Transverse colon (tissue), 4 donors: ENCODE measurements around the gene FOLH1. TPM values are rescaled to one million over a fixed set of nuclear protein-coding genes. Genes with fewer than 3 reads are reported as not detected.
"Not testable (repeated sequence)": the region's sequence is repeated elsewhere in the genome, so short reads cannot be mapped to it uniquely, and the experiment has no call there.

Experiments
- DNase-seq: peaks from one replicate; pipeline ENCODE4 v3.0.0-alpha.2; 2019
- H3K27ac ChIP-seq, 4 donors: fragments of 200-600 bp; sonication (generic); 2 replicates each; pipeline ENCODE4 v1.5.1; 2016 to 2018; ENCODE audit warnings: inconsistent platforms in 4 of 4
- H3K27me3 ChIP-seq: fragments of 200-600 bp; sonication (generic); 2 replicates; pipeline ENCODE4 v1.5.1; 2017; ENCODE audit warnings: inconsistent platforms
- H3K36me3 ChIP-seq, 4 donors: fragments of 200-600 bp; sonication (generic); 2 replicates each; pipeline ENCODE4 v1.5.1; 2017 to 2019; ENCODE audit warnings: inconsistent platforms in 4 of 4
- H3K4me1 ChIP-seq, 4 donors: fragments of 200-600 bp; sonication (generic); 2 replicates each; pipeline ENCODE4 v1.5.1; 2017 to 2020; ENCODE audit warnings: inconsistent platforms in 4 of 4
- H3K4me3 ChIP-seq, 4 donors: fragments of 200-600 bp; sonication (generic); 1 replicate in 1 of 4; 2 replicates in 3 of 4; pipeline versions ENCODE4 v1.5.1 to v1.6.1; 2017 to 2019; ENCODE audit warnings: inconsistent platforms in 4 of 4
- H3K9me3 ChIP-seq, 2 donors: fragments of 200-600 bp; sonication (generic); 2 replicates each; pipeline ENCODE4 v1.5.1; 2017 to 2019; ENCODE audit warnings: inconsistent platforms in 2 of 2
- EP300 ChIP-seq: sonication (generic); formaldehyde crosslinking; IDR thresholded peaks from one replicate; pipeline ENCODE4 v1.6.1; 2017; ENCODE audit warnings: antibody characterized with exemption, low read depth
- POLR2A ChIP-seq: fragments of 450-650 bp; IDR thresholded peaks from one replicate; pipeline ENCODE4 v1.6.1; 2016; ENCODE audit warnings: antibody characterized with exemption, mild to moderate bottlenecking, moderate library complexity
- POLR2AphosphoS5 ChIP-seq, 3 donors: sonication (generic); formaldehyde crosslinking; IDR thresholded peaks; one replicate each; pipeline ENCODE4 v1.6.1; 2016; ENCODE audit warnings: antibody characterized with exemption in 3 of 3
- WGBS, 2 donors: methylation state at CpG; one replicate each; pipeline ENCODE4 v1.1.5; 2018; ENCODE audit warnings: low coverage in 1 of 2; 5-methylcytosine and 5-hydroxymethylcytosine counted together
- in situ Hi-C, 4 donors: fragments of 200-750 bp; cut with MboI; loops; one replicate each; pipeline versions ENCODE4 v1.15.0 to v1.15.1; 2017; ENCODE audit warnings: low sequenced_read_pairs in 3 of 4, low pct_ligation_motif_present in 1 of 4, low pct_unique_long_range_greater_than_20kb in 1 of 4
- intact Hi-C: fragments of 100-400 bp; cut with DNase I; formaldehyde crosslinking; loops from one replicate; pipeline ENCODE4 v1.15.1; 2023; ENCODE audit warnings: low total_unique reads
- total RNA-seq, 4 donors: library from RNA; depleted of rRNA; stranded (reverse); fragments of >200 nt; gene quantifications; one replicate each; pipeline ENCODE4 v1.1.0, GENCODE V29; 2016
- TF ChIP-seq, protein P1 (sequence below), 5 experiments: fragments of 200-600 bp in 3 of 5; fragments of 450-650 bp in 2 of 5; sonication (generic) in 3 of 5; IDR thresholded peaks; 1 replicate in 2 of 5; 2 replicates in 3 of 5; pipeline ENCODE4 v1.5.1; 2016 to 2017; ENCODE audit warnings: antibody characterized with exemption in 5 of 5, inconsistent platforms in 3 of 5, mild to moderate bottlenecking in 2 of 5, moderate library complexity in 1 of 5

FOLH1 gene
- total RNA-seq, 4 donors from 2014 or later: 0.14 TPM; not detected in 3

DNA sequence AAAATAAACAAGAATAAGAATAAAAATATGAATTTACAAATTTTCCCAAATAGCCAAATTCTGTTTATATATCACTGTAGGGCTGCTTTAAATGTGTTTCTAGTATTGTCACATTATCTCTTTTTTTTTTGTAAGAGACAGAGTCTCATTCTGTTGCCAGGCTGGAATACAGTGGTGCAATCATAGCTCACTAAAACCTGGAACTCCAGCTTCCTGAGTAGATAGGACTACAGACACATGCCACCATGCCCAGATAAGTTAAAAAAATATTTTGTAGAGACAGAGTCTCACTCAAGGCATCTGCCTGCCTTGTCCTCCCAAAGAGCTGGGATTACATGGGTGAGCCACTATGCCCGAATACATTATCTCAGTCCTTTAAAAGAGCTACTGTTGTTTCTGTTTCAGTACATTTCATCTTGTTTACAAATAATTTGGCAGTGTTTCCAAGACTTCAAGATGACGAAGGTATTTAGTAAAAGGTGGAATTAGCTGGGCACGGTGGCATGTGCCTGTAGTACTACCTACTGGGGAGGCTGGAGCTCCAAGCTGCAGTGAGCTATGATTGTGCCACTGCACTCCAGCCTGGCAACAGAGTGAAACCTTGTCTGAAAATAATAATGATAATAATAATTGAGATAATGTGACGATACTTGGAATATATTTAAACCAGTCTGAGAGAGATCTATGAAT is 6.0 kb downstream of the FOLH1 start:
- no peaks in the 10 kb centered on the region for H3K4me1 ChIP-seq
- H3K4me3 ChIP-seq: no peak overlapping the region
- DNase-seq: no peak
- in situ Hi-C loops: no loop called here
- intact Hi-C loops: no loop called here
- H3K9me3 ChIP-seq: no peaks in the 10 kb centered on the region
- TF ChIP-seq, protein P1, sequence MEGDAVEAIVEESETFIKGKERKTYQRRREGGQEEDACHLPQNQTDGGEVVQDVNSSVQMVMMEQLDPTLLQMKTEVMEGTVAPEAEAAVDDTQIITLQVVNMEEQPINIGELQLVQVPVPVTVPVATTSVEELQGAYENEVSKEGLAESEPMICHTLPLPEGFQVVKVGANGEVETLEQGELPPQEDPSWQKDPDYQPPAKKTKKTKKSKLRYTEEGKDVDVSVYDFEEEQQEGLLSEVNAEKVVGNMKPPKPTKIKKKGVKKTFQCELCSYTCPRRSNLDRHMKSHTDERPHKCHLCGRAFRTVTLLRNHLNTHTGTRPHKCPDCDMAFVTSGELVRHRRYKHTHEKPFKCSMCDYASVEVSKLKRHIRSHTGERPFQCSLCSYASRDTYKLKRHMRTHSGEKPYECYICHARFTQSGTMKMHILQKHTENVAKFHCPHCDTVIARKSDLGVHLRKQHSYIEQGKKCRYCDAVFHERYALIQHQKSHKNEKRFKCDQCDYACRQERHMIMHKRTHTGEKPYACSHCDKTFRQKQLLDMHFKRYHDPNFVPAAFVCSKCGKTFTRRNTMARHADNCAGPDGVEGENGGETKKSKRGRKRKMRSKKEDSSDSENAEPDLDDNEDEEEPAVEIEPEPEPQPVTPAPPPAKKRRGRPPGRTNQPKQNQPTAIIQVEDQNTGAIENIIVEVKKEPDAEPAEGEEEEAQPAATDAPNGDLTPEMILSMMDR (IDR thresholded peaks at IDR 0.05): no peak
- TF ChIP-seq POLR2A (no peak), POLR2AphosphoS5 (IDR thresholded peaks at IDR 0.05) (no peak), EP300 (no peak)
- peaks cover 52% of the 10 kb centered on the region for H3K27me3 ChIP-seq
- no peaks in the 10 kb centered on the region for H3K36me3 ChIP-seq
- 45 to 57% methylated on average over 3 to 4 of the region's 4 CpGs for WGBS, 2 donors
- H3K27ac ChIP-seq: no peak overlapping the region

DNA sequence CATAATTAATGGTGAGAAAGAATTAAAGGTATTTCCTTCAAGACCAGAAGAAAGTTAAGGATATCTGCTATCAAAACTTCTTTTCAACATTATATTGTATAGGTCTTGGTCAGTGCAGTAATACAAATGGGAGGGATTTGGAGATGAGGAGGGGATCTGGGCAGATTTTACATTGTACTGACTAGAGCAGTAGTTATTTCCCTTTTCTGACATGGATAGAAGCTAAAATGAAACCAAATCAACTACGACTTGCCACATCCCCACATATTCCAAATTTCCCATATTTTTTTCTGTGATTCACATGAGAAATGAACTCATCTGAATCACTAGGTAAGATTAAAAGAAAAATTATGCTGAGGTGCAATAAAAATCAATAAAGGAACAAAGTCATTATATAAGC is 11.6 kb downstream of the FOLH1 start:
- H3K4me3 ChIP-seq, DNase-seq, H3K27ac ChIP-seq, H3K9me3 ChIP-seq, intact Hi-C loops, H3K36me3 ChIP-seq, in situ Hi-C loops: not testable (repeated sequence)
- Histone ChIP-seq H3K27me3 (peaks cover 52% of the 10 kb centered on the region), H3K4me1 (peaks cover 0 to 12% (median 4%) of the 10 kb centered on the region in 4 donors)
- WGBS, 2 donors: 52 to 67% methylated on average over 1 of the region's 1 CpG

DNA sequence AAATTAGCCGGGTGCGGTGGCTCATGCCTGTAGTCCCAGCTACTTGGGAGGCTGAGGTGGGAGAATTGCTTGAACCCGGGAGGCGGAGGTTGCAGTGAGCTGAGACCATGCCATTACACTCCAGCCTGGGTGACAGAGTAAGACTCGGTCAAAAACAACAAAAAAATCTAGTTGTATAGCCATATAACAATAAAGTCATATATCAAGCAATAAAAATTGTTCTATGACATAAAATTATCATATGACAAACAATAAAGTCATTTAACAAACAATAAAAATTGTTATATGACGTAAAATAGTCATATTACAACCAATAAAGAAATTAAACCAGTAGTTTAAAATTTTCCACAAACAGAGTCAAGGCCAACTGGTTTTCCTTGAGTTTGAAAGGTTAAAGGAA is 12.4 kb downstream of the FOLH1 start:
- in situ Hi-C loops, H3K36me3 ChIP-seq, H3K27ac ChIP-seq, H3K9me3 ChIP-seq, DNase-seq, H3K4me3 ChIP-seq, intact Hi-C loops: not testable (repeated sequence)
- Histone ChIP-seq H3K4me1 (peaks cover 0 to 12% (median 4%) of the 10 kb centered on the region in 4 donors), H3K27me3 (peaks cover 56% of the 10 kb centered on the region)
- WGBS, 2 donors: 42 to 59% methylated on average over 2 to 6 of the region's 6 CpGs

DNA sequence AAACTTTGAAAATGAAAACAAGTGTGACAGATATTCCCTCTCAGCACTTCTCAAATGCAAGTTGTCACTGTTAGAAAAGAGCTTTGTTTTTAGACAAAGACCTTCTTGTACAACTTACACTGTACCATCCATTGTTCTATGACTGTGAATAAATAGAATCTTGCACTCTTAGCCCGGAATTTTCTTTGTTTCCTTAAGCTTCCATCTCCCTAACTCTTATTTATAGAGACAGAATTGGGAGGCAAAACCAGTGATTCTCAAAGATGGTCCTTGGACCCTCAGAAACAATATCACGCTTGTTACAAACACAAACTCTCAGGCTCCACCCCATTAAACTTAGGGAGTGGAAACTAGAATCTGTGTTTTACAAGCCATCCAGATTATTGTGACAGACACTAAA is 18.1 kb downstream of the FOLH1 start:
- in situ Hi-C loops: not testable (repeated sequence)

DNA sequence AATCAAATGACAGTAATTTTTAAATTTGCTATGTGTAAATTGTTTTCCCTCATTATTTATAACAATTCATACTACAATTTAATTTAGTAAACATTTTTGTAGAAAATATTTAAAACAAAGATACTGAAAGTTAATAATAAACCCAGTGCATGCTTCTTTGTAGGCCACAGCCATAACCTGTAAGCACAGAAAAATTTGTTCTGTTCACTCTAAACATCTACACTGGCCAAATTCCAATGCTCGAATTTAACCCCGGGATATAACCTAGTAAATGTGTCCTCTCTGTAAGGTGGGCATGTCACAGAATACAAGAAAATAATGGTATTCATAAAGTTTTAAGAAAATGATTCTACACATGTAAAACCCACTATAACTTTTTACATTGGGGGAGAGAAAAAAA is 22.2 kb downstream of the FOLH1 start:
- intact Hi-C loops, H3K36me3 ChIP-seq, H3K4me3 ChIP-seq, H3K27me3 ChIP-seq, DNase-seq, H3K4me1 ChIP-seq, H3K9me3 ChIP-seq, in situ Hi-C loops, H3K27ac ChIP-seq: not testable (repeated sequence)
- WGBS, 2 donors: 51 to 76% methylated on average over 2 of the region's 2 CpGs

More for the DNA sequence above, 18.1 kb downstream of the FOLH1 start:
- H3K4me1 ChIP-seq, H3K27ac ChIP-seq, H3K4me3 ChIP-seq, H3K9me3 ChIP-seq, intact Hi-C loops, DNase-seq, H3K36me3 ChIP-seq: not testable (repeated sequence)
- WGBS, 2 donors: 28 to 43% methylated on average over 2 of the region's 2 CpGs
- H3K27me3 ChIP-seq: peaks cover 35% of the 10 kb centered on the region

DNA sequence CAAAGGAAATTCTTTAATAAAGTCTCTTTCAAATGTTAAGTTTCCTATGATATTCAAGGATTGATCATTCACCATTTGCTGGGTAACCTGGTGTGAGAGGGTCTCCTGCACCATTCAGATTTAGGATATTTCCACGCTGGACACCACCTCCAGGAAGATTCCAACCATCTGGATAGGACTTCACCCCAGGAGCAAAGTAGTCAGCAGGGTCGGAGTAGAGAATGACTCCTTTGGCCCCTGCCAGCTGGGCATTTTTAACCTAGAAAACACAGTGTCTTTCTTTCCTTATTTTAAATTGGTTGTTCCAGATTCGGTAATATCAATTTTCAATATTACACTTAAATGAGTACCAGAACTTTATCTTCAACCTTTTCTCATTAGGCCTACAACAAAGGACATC is 22.8 kb downstream of the FOLH1 start:
- H3K4me3 ChIP-seq, H3K4me1 ChIP-seq, H3K27me3 ChIP-seq, DNase-seq, H3K36me3 ChIP-seq, in situ Hi-C loops, intact Hi-C loops, H3K27ac ChIP-seq, H3K9me3 ChIP-seq: not testable (repeated sequence)
- WGBS, 2 donors: 88 to 90% methylated on average over 2 to 3 of the region's 3 CpGs

DNA sequence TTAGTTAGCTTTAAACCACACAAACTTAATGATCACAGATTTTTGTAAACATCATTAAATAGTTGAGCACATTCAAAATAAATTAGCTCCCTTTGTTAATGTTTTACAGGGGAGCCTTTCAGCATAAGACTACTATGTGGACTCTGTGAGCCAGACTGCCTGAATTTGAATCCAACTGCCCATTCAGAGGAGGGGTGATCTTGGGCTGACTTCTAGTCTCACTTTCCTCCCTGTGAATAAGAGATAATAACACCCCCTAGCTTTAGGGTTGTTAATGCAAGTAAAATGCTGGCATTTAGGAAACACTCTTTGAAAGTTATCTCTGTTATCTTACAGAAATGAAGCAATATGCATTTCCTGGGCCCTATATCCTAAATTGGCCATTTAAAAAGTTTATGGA is 23.6 kb downstream of the FOLH1 start:
- H3K4me1 ChIP-seq, intact Hi-C loops, H3K27ac ChIP-seq, DNase-seq, H3K36me3 ChIP-seq, in situ Hi-C loops, H3K9me3 ChIP-seq, H3K4me3 ChIP-seq, H3K27me3 ChIP-seq: not testable (repeated sequence)

DNA sequence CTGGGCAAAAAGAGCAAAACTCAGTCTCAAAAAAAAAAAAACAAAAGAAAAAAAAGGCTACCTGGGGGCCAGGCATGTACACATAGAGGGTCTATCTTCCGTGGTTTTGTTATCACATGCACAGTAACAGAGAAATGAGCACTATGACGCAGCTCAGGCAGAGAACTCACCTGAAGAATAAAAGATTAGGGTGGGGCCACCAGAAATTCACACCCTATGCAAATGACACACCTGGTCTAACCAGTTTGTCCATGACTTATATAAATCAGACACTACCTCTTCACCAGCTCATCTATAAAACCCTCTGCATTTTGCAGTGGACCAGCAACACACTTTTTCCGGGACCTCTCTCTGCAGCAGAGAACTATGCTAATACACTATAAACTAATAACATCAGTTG is 30.5 kb downstream of the FOLH1 start:
- H3K27ac ChIP-seq, H3K9me3 ChIP-seq, intact Hi-C loops, H3K4me1 ChIP-seq, H3K27me3 ChIP-seq, DNase-seq, H3K36me3 ChIP-seq, in situ Hi-C loops, H3K4me3 ChIP-seq: not testable (repeated sequence)
- 42 to 86% methylated on average over 2 to 3 of the region's 3 CpGs for WGBS, 2 donors

DNA sequence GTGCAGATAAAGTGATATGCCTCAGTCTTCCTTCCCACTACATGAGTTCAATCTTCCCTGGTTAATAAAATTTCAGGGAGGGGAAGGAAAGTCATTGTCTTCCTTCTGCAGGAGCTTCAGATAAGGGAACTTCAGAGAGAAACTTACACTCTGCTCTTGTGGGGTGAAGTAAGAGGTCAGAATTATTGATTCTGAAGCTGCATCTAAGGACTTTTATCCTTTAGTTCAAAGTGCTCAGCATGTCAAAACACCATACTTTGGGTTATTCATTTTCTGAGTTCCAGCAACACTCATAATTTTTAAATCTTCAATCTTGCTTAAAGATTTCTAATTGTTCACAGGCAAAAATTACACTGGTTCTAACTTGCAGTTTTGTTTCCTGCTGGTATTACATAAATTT is 33.0 kb downstream of the FOLH1 start:
- H3K36me3 ChIP-seq, in situ Hi-C loops, H3K4me1 ChIP-seq, H3K27ac ChIP-seq, H3K4me3 ChIP-seq, H3K9me3 ChIP-seq, H3K27me3 ChIP-seq, intact Hi-C loops, DNase-seq: not testable (repeated sequence)

DNA sequence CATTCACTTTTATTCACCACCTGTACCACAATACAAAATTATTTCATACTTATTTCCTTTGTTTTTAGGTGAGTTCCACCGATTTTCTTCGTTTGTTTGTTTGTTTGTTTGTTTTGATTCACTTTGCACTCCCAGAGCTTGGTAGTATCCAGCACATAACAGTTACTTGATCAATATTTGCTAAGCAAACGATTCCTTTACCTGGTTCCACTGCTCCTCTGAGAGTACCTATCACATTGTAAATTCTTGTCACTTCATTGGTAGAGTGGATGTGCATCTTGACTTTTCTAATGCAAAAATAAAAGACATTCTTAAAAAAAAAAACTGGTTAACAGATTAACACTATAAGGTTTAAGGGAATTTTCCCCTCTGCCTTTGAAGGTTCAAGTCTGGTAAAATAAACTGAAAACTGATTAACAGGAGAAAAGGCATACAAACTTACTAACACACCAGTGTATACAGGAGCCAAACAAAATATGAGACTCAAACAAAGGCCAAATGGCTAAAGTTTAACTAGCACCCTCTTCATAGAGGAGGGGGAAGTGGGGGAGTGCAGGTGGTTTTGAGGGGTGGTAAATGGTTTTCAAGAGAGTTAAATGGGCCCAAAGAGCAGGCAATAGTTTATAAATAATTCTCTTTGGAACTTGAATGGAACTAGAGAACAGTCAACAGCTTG is 33.6 kb downstream of the FOLH1 start:
- H3K27ac ChIP-seq, H3K9me3 ChIP-seq, H3K4me3 ChIP-seq, H3K4me1 ChIP-seq, H3K27me3 ChIP-seq, H3K36me3 ChIP-seq, intact Hi-C loops, in situ Hi-C loops, DNase-seq: not testable (repeated sequence)
- WGBS, 2 donors: 20 to 40% methylated on average over 2 to 3 of the region's 3 CpGs
